ENCODE data around the gene NCAPG. TPM values are rescaled to one million over a fixed set of nuclear protein-coding genes. Genes with fewer than 3 reads are reported as not detected.
"Not testable (repeated sequence)": the region's sequence is repeated elsewhere in the genome, so short reads cannot be mapped to it uniquely, and the experiment has no call there.

Gene NCAPG
- polyA plus RNA-seq, 3 donors: 23.4 to 39.8 (median 29.7) TPM

- no peak for DNase-seq (ENCODE audit: extremely low read depth in 1 of 11, low read depth in 9 of 11, low spot score in 4 of 11)
Measured at GRCh38 chr4:17781300-17782287, 29.2 kb upstream of the NCAPG start, which contains the start of gene FAM184B. Gene FAM184B, minus strand, starts transcription at chr4:17781621. Its CDS starts 322 bp downstream, at chr4:17781299.

- DNase-seq (ENCODE audit: extremely low read depth in 1 of 11, low read depth in 9 of 11, low spot score in 4 of 11): no peak
Measured at GRCh38 chr4:17785858-17786257, 24.9 kb upstream of the NCAPG start.

- no peak for DNase-seq (ENCODE audit: extremely low read depth in 1 of 11, low read depth in 9 of 11, low spot score in 4 of 11)
Measured at GRCh38 chr4:17786567-17786966, 24.2 kb upstream of the NCAPG start.

DNA sequence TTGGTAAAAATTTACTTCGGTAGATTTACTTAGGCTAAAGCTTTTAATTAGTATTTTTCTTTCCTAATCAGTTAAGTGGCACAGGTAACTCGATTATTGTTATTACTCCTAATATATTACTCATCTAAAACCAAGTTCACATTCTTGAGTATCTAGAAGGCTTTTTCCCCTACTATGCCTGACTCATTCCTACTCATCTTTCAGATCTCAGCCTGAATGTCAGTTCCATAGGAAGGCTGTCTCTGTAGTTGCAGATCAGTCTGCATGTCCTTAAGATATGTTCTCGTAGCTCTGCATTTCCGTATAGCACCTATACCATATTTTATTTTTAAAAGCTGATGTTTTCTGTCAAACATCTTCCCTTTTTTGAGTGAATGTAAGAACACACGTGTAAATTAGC lies 23.5 kb upstream of the NCAPG start:
- DNase-seq (ENCODE audit: extremely low read depth in 1 of 11, low read depth in 9 of 11, low spot score in 4 of 11): no peak

- no peak for DNase-seq (ENCODE audit: extremely low read depth in 1 of 11, low read depth in 9 of 11, low spot score in 4 of 11)
Measured at GRCh38 chr4:17788956-17789355, 21.8 kb upstream of the NCAPG start.

DNA sequence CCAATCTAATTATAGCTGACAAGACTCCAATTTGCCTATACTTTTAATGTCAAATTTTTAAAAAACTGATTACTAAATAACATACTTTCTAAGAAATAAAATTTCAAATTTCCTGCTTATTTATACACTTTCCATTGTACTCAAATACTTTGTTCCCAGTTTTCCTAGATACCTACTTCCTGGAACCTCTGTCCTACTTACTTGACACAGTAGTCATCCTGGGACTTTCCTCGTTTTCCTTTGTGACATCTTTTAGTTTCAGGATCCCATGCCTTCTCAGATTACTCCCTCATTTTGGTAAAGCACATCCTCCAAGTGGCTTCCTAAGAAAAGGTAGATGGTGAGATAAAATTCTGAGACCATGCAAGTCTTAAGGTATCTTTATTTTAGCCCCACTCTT lies 16.0 kb upstream of the NCAPG start:
- no peak for DNase-seq (ENCODE audit: extremely low read depth in 1 of 11, low read depth in 9 of 11, low spot score in 4 of 11)

DNA sequence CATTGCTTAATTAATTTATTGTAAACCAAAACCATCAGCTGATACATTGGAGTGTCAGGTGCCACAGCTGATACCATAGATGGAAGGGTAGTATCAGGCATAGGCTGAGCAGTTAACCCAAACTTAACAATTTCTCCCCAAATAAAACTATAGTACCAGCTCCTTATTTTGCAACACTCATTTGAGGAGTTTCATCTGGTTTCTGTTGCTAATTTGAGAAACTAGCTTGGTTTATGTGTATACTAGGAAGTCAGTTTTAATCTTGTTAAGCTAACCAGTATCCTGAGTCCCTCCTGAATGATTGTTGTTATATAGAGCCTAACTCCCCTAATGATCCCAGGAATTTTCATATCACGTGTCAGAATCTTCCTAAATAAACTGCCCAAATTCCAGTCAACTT lies 13.0 kb upstream of the NCAPG start:
- DNase-seq (ENCODE audit: extremely low read depth in 1 of 11, low read depth in 9 of 11, low spot score in 4 of 11): no peak

- DNase-seq (ENCODE audit: extremely low read depth in 1 of 11, low read depth in 9 of 11, low spot score in 4 of 11): no peak
Measured at GRCh38 chr4:17805580-17806155, 5.1 kb upstream of the NCAPG start.

- no peak for DNase-seq (ENCODE audit: extremely low read depth in 1 of 11, low read depth in 9 of 11, low spot score in 4 of 11)
Measured at GRCh38 chr4:17807446-17807845, 3.3 kb upstream of the NCAPG start.

GRCh38 chr4:17809667-17810066 lies 1.1 kb upstream of the NCAPG start:
- DNase-seq (ENCODE audit: extremely low read depth in 1 of 11, low read depth in 9 of 11, low spot score in 4 of 11): peak in 1 of 11 donors; percentile 13

DNA sequence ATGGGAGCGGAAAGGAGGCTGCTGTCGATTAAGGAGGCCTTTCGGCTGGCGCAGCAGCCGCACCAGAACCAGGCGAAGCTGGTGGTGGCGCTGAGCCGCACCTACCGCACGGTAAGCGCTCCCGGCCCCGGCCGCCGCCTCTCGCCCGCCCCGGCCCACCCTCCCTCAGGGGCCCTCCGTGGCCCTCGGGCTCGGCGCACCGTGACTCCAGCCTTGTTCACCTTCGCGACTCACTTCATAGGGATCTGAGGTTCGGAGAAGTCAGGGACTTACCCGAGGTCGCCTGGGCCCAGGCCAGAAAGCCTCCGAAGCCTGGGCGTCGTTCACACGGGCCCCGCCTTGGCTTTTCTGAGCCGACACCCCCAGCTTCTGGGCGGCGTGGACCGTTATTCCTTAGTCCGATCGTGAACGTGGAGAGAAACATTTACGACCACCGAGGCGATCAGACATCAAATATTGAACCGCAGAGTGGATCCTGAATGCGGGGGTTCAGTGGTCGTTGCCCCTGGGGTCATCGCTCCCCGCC lies 362 bp downstream of the NCAPG start:
- DNase-seq (ENCODE audit: extremely low read depth in 1 of 11, low read depth in 9 of 11, low spot score in 4 of 11): no peak

- DNase-seq (ENCODE audit: extremely low read depth in 1 of 11, low read depth in 9 of 11, low spot score in 4 of 11): no peak
Measured at GRCh38 chr4:17812125-17812524, 1.3 kb downstream of the NCAPG start.

- DNase-seq (ENCODE audit: extremely low read depth in 1 of 11, low read depth in 9 of 11, low spot score in 4 of 11): no peak
Measured at GRCh38 chr4:17812801-17813200, 2.0 kb downstream of the NCAPG start.

DNA sequence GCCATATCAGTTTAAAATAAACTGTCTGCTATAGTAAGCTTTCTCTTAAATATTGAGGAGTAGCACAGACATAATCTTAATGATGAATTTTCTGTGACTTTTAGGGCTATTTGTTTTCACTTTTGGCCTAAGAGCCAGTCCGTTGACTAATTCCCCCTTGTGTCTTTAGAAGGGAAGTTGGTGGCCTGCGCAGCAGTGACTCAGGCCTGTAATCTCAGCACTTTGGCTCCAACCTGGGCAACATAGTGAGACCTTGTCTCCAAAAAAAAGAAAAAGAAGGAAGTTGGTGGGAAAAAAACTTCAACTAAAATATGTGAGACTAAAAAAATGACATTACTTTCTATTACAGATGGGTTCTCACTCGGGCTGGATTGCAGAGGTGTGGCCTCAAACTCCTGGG lies 3.4 kb downstream of the NCAPG start:
- no peak for DNase-seq (ENCODE audit: extremely low read depth in 1 of 11, low read depth in 9 of 11, low spot score in 4 of 11)

- no peak for DNase-seq (ENCODE audit: extremely low read depth in 1 of 11, low read depth in 9 of 11, low spot score in 4 of 11)
Measured at GRCh38 chr4:17816142-17816541, 5.4 kb downstream of the NCAPG start.

- peak in 4 of 11 donors; percentile 32 to 45 (median 36) for DNase-seq (ENCODE audit: extremely low read depth in 1 of 11, low read depth in 9 of 11, low spot score in 4 of 11)
Measured at GRCh38 chr4:17817027-17817426, 6.2 kb downstream of the NCAPG start.

GRCh38 chr4:17823871-17824669 lies 13.3 kb downstream of the NCAPG start:
- DNase-seq (ENCODE audit: extremely low read depth in 1 of 11, low read depth in 9 of 11, low spot score in 4 of 11): no peak

DNA sequence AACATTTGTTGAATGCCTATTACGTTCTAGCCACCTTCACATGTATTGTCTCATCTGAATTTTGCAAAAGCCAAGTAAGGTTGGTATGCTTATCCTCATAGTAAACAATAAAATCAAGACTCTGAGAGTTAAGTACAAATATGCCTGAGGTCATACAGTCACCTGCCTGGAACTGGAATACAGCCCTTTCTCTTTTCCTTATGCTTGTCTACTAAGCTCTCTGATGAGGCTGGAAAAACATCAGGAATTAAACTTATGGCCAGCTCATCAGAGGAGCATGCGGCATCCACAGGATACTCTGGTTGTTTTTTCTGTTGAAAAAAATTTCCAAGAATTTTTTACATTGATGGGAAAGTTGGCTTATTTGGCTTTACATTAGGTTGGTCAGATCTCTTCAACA lies 35.5 kb downstream of the NCAPG start:
- DNase-seq (ENCODE audit: extremely low read depth in 1 of 11, low read depth in 9 of 11, low spot score in 4 of 11): no peak

- not testable (repeated sequence) for DNase-seq (ENCODE audit: extremely low read depth in 1 of 11, low read depth in 9 of 11, low spot score in 4 of 11)
Measured at GRCh38 chr4:17850295-17850694, 39.5 kb downstream of the NCAPG start.

Data from renal cortex interstitium (tissue), 11 donors.